Testis (tissue), 3 donors: ENCODE data around the gene ACVR2B. TPM values are rescaled to one million over a fixed set of nuclear protein-coding genes. Genes with fewer than 3 reads are reported as not detected.

Experiments
- DNase-seq: peaks from one replicate; pipeline ENCODE4 v3.0.0-alpha.2; 2019
- H3K27ac ChIP-seq, 2 donors: fragments of 200-600 bp; sonication (generic); one replicate each; pipeline ENCODE4 v1.5.1; 2019
- H3K27me3 ChIP-seq: fragments of 200-600 bp; sonication (generic); one replicate; pipeline ENCODE4 v1.5.1; 2019
- H3K36me3 ChIP-seq: fragments of 200-600 bp; sonication (generic); one replicate; pipeline ENCODE4 v1.5.1; 2017; ENCODE audit warnings: low read depth; ENCODE audit errors: missing control alignments
- H3K4me1 ChIP-seq: fragments of 200-600 bp; sonication (generic); one replicate; pipeline ENCODE4 v1.5.1; 2019
- H3K4me3 ChIP-seq, 2 donors: fragments of 200-600 bp; sonication (generic); one replicate each; pipeline ENCODE4 v1.5.1; 2017 to 2019
- H3K9me3 ChIP-seq: fragments of 200-600 bp; sonication (generic); one replicate; pipeline ENCODE4 v1.5.1; 2017
- POLR2A ChIP-seq: fragments of 450-650 bp; IDR thresholded peaks from one replicate; pipeline ENCODE4 v1.6.1; 2017; ENCODE audit warnings: antibody characterized with exemption, mild to moderate bottlenecking, moderate library complexity
- WGBS, 2 donors: methylation state at CpG; one replicate each; pipeline ENCODE4 v1.1.5; 2018; 5-methylcytosine and 5-hydroxymethylcytosine counted together
- intact Hi-C: fragments of 100-400 bp; cut with DNase I; formaldehyde crosslinking; loops from one replicate; pipeline ENCODE4 v1.15.1; 2023; ENCODE audit warnings: low total_unique reads
- polyA plus RNA-seq: library from polyadenylated mRNA; stranded (reverse); fragments of 350-450 nt; fragmentation: Illumina TruSeq; extraction: RNeasy Lipid Tissue Mini Kit (QIAGEN cat#74804); gene quantifications from one replicate; pipeline ENCODE4 v1.2.3, GENCODE V29; 2014; ENCODE audit warnings: low read depth, low replicate concordance; ENCODE audit not compliant: insufficient read depth
- total RNA-seq, 2 donors: library from RNA; depleted of rRNA; stranded (reverse); fragments of >200 nt; gene quantifications; one replicate each; pipeline ENCODE4 v1.2.3, GENCODE V29; 2016
- TF ChIP-seq, protein P1 (sequence below), 3 experiments: fragments of 450-650 bp in 2 of 3; fragments of 200-600 bp in 1 of 3; sonication (generic) in 1 of 3; IDR thresholded peaks; one replicate each; pipeline ENCODE4 v1.5.1; 2016 to 2019; ENCODE audit warnings: antibody characterized with exemption in 3 of 3, mild to moderate bottlenecking in 2 of 3, moderate library complexity in 1 of 3

ACVR2B gene
- total and polyA plus RNA-seq, 3 donors from 2014 or later: 7.3 to 24.2 (median 22.9) TPM

DNA sequence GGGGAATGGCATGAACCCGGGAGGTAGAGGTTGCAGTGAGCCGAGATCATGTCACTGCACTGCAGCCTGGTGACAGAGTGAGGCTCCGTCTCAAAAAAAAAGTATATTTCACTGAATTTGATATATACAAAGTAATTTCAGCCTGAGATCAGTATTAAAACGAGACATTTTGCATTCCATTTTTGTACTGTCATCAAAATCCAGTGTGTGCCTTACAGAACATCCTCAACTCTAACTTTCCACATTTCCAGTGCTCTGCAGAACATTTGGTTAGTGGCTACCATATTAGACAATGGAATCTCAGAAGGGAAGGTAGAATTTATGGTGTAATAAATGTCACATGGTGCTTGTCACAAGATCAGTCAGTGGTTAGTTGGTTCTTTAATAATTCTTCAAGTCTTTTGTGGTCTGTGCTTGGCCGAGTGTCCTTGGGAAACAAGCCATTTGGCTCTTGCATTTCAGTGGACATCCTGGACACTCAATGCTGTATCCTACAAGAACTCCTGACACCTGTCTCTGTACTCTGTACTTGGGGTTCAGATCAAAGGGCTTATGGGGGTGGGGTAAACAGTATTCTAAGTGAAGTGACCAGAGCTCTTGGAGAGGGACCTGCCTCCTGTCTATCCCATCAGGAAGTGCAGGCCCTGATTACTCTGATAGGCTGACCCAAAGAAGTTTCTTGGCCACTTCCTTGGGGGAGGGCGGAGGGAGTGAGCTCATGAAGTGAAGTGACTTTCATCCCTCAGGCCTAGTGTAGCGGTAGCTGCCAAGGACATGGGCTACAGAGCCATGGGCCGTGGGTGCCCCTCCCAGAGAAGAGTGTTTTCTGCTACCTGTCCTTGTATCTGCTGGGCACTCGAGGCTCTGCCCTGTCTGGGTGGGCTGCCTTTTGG is 3.7 kb downstream of the ACVR2B start:
- Histone ChIP-seq H3K36me3 (no peaks in the 10 kb centered on the region), H3K4me3 (no peak overlapping the region), H3K9me3 (no peaks in the 10 kb centered on the region), H3K4me1 (peaks cover 61% of the 10 kb centered on the region), H3K27me3 (no peaks in the 10 kb centered on the region), H3K27ac (peak overlapping the region; percentile 75 to 94)
- 67 to 68% methylated on average over 5 to 9 of the region's 9 CpGs for WGBS, 2 donors
- DNase-seq: peak; percentile 43
- intact Hi-C loops: no loop called here
- TF ChIP-seq, protein P1, sequence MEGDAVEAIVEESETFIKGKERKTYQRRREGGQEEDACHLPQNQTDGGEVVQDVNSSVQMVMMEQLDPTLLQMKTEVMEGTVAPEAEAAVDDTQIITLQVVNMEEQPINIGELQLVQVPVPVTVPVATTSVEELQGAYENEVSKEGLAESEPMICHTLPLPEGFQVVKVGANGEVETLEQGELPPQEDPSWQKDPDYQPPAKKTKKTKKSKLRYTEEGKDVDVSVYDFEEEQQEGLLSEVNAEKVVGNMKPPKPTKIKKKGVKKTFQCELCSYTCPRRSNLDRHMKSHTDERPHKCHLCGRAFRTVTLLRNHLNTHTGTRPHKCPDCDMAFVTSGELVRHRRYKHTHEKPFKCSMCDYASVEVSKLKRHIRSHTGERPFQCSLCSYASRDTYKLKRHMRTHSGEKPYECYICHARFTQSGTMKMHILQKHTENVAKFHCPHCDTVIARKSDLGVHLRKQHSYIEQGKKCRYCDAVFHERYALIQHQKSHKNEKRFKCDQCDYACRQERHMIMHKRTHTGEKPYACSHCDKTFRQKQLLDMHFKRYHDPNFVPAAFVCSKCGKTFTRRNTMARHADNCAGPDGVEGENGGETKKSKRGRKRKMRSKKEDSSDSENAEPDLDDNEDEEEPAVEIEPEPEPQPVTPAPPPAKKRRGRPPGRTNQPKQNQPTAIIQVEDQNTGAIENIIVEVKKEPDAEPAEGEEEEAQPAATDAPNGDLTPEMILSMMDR (IDR thresholded peaks at IDR 0.05): no peak
- no peak for TF ChIP-seq POLR2A

DNA sequence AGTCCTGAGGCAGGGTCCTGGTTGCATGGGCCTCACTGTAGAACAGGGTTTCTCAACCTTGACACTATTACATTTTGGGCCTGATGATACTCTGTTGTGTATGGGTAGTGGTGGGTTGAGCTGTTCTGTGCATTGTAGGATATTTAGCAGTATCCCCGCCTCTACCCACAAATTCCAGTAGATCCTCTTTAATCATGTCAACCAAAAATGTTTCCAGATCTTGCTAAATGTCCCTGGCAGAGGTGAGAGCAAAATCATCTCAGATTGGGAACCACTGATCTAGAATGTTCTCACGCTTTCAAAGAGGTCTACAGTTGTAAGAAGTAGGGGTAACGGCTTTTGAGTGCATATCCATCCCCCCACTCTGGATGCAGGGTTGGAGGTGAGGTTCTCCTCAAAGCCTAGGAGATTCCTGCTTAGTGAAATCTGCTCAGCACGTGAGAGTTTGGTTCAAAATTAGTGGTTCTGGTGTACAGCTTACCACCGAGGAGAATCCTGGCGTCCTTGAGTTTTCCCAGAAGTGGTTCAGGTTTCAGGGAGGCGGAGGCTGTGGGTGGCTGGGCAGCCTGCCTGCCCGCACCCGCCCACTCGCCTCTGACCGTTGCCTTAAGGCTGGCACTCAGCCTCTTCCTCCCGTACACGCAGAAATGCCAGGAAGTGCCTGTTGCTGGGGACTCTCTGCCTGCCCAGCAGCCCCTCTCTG is 5.3 kb downstream of the ACVR2B start:
- peak overlapping the region; percentile 73 to 75 for H3K27ac ChIP-seq

DNA sequence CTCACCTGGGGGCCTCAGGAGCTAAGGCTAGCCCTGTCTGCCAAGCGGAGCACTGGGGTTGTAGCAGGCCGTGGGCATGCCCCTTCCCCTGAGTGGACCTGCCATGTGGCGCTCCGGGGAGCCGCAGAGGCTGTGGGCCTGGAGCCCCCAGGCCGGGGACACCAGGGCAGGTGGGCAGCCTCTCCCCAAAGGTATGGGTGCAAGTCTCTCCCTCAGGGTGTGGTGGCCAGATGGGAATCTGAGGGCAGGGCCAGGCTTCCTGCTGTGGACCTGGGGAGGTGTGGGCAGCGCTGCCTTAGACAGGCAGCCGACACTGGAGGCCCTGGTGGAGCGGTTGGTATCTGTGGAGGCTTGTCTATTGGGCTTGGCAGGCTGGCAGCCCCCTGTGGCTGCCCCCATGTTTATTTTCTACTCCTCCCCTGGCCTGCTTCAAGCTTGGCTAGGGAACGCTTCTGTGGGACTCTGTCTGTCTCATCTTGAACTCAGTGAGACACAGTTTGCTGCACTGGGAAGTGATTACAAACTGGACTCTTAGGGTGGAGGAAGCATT is 5.9 kb downstream of the ACVR2B start:
- H3K4me3 ChIP-seq: peak overlapping the region in 1 of 2 donors; percentile 15
- H3K4me1 ChIP-seq: peaks cover 54% of the 10 kb centered on the region
- no peak for TF ChIP-seq POLR2A
- TF ChIP-seq, protein P1 (IDR thresholded peaks at IDR 0.05): no peak
- intact Hi-C loops: no loop called here
- H3K27me3 ChIP-seq: no peaks in the 10 kb centered on the region
- no peaks in the 10 kb centered on the region for H3K9me3 ChIP-seq
- H3K36me3 ChIP-seq: no peaks in the 10 kb centered on the region
- H3K27ac ChIP-seq: peak overlapping the region; percentile 73 to 75
- no peak for DNase-seq
- WGBS, 2 donors: 59 to 93% methylated on average over 6 to 10 of the region's 10 CpGs

More for the DNA sequence above, 5.3 kb downstream of the ACVR2B start:
- Histone ChIP-seq H3K27me3 (no peaks in the 10 kb centered on the region), H3K9me3 (no peaks in the 10 kb centered on the region), H3K36me3 (no peaks in the 10 kb centered on the region), H3K4me3 (peak overlapping the region in 1 of 2 donors; percentile 15), H3K4me1 (peaks cover 54% of the 10 kb centered on the region)
- TF ChIP-seq POLR2A: no peak
- TF ChIP-seq, protein P1 (IDR thresholded peaks at IDR 0.05): no peak
- 53 to 57% methylated on average over 6 to 13 of the region's 13 CpGs for WGBS, 2 donors
- DNase-seq: peak; percentile 77
- intact Hi-C loops: no loop called here

DNA sequence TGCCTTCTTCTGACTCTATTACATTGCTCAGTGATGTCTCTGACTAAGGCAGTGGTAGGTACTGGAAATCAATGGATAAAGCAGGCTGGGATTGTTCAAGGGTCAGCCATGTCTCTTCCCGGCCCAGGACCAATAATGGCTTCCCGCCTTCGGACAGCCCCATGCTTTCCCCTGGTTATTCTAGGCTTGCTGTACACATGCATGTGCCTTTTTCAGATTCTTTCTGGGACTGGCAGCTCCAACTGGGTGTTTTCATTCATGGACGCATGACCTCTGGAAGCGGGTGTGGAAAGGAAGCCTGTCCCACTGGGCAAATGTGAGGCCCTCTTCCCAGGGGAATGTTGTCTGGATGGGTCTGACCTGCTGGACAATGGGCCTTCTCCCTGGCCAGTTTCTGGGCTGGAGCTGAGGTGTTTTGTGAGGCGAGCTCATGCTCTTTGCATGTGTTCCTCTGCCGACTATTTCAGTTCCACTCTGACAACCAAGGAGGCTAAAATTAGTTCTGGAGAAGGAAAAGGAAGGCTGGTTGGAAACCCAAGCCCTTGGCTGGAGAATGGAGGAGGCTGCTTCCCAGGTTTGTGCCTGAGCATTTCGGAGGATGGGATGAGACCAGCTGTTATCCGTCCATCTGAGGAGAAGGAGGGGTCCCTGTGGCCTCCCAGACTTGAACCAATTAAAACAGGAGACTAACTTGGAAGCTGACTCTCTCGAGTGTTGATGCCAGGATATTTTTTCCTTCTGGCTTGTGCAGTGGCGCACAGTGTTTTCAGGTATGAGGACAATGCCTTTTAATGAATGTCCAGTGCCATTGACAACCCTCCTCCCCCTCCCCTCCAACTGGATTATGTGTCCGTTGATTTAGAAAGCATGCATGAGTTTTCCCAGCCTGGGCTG is 6.9 kb downstream of the ACVR2B start:
- Histone ChIP-seq H3K9me3 (no peaks in the 10 kb centered on the region), H3K36me3 (no peaks in the 10 kb centered on the region), H3K27me3 (no peaks in the 10 kb centered on the region), H3K27ac (peak overlapping the region; percentile 73 to 75), H3K4me3 (no peak overlapping the region), H3K4me1 (peaks cover 53% of the 10 kb centered on the region)
- TF ChIP-seq, protein P1 (IDR thresholded peaks at IDR 0.05): no peak
- no peak for TF ChIP-seq POLR2A
- intact Hi-C loops: no loop called here
- DNase-seq: no peak
- 62 to 69% methylated on average over 12 of the region's 12 CpGs for WGBS, 2 donors
